CD4-positive, alpha-beta T cell treated with Interleukin-2 at 100 ng/mL for 4 hours (primary cell): ENCODE results near the gene ERC2.

ENCODE experiments used
- DNase-seq: peaks from one replicate; pipeline ENCODE4 v3.0.0-alpha.2; 2020; ENCODE audit warnings: low spot score

The ERC2 gene

GRCh38 chr3:55583475-55583874 lies 884.8 kb downstream of the ERC2 start:
- DNase-seq = no peak

GRCh38 chr3:55579496-55579895 lies 888.8 kb downstream of the ERC2 start:
- no peak for DNase-seq

GRCh38 chr3:55576621-55577388 lies 891.5 kb downstream of the ERC2 start:
- no peak for DNase-seq

- DNase-seq = no peak
These were observed 893.6 kb downstream of the ERC2 start for GRCh38 chr3:55574671-55575070.

GRCh38 chr3:55572816-55573215 lies 895.5 kb downstream of the ERC2 start:
- DNase-seq = no peak

GRCh38 chr3:55571913-55572312 lies 896.4 kb downstream of the ERC2 start:
- no peak for DNase-seq

- DNase-seq = no peak
These were observed 897.0 kb downstream of the ERC2 start for GRCh38 chr3:55571216-55571813.

- no peak for DNase-seq
These were observed 898.0 kb downstream of the ERC2 start for GRCh38 chr3:55570271-55570711.

- no peak for DNase-seq
These were observed 899.2 kb downstream of the ERC2 start for GRCh38 chr3:55569033-55569599.

- DNase-seq = no peak
These were observed 900.7 kb downstream of the ERC2 start for GRCh38 chr3:55567615-55568014.

GRCh38 chr3:55567121-55567520 lies 901.1 kb downstream of the ERC2 start:
- DNase-seq = no peak

GRCh38 chr3:55565521-55565920 lies 902.7 kb downstream of the ERC2 start:
- DNase-seq = no peak

- no peak for DNase-seq
These were observed 903.5 kb downstream of the ERC2 start for GRCh38 chr3:55564726-55565125.

- DNase-seq = no peak
These were observed 905.6 kb downstream of the ERC2 start for GRCh38 chr3:55562700-55563099.

- DNase-seq = no peak
These were observed 908.5 kb downstream of the ERC2 start for GRCh38 chr3:55559500-55560423.

- no peak for DNase-seq
These were observed 910.0 kb downstream of the ERC2 start for GRCh38 chr3:55558316-55558715.

- no peak for DNase-seq
These were observed 910.7 kb downstream of the ERC2 start for GRCh38 chr3:55557549-55557948.

GRCh38 chr3:55556619-55557537 lies 911.4 kb downstream of the ERC2 start:
- no peak for DNase-seq

GRCh38 chr3:55555873-55556618 lies 912.2 kb downstream of the ERC2 start:
- no peak for DNase-seq

GRCh38 chr3:55554634-55555425 lies 913.4 kb downstream of the ERC2 start:
- DNase-seq = no peak
